ENCODE measurements around the gene DGKB. TPM values are rescaled to one million over a fixed set of nuclear protein-coding genes. Genes with fewer than 3 reads are reported as not detected.

DGKB gene
- total RNA-seq, 2 donors from 2014 or later, result 0.52 TPM; not detected in 1

- Histone ChIP-seq H3K27me3 (no peaks in the 10 kb centered on the region), H3K9me3 (peaks cover 0 to 6% (median 0%) of the 10 kb centered on the region in 3 donors), H3K36me3 (replicated peaks in 1 of 2; ENCODE audit: insufficient read depth in 1 of 2, low read depth in 2 of 2) (no peaks in the 10 kb centered on the region), H3K27ac (no peak overlapping the region), H3K4me3 (no peak overlapping the region), H3K4me1 (no peaks in the 10 kb centered on the region)
- DNase-seq (no peak), ATAC-seq (no peak)
- 86% methylated on average over 3 of the region's 3 CpGs for WGBS, 2 donors
- intact Hi-C loops (cut with DNase I), result no loop called here
- TF ChIP-seq POLR2A (IDR thresholded peaks at IDR 0.05) (no peak), CTCF (IDR thresholded peaks at IDR 0.05) (no peak)
Observed at GRCh38 chr7:14777806-14778205, 124.7 kb downstream of the DGKB start.

DNA sequence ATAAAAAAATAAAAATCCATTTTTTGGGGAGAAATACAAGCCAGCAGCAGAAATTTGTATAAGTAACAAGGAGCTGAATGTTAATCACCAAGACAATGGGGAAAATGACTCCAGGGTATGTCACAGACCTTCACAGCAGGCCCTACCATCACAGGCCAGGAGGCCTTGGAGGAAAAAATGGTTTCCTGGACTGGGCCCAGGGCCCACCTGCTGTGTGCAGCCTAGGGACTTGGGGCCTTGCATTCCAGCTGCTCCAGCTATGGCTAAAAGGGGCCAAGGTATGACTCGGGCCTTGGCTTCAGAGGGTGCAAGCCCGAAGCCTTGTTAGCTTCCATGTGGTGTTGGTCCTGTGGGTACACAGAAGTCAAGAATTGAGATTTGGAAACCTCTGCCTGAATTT, 126.3 kb downstream of the DGKB start:
- Histone ChIP-seq H3K9me3 (peaks cover 0 to 6% (median 0%) of the 10 kb centered on the region in 3 donors), H3K27me3 (no peaks in the 10 kb centered on the region), H3K4me1 (no peaks in the 10 kb centered on the region), H3K36me3 (replicated peaks in 1 of 2; ENCODE audit: insufficient read depth in 1 of 2, low read depth in 2 of 2) (no peaks in the 10 kb centered on the region), H3K27ac (no peak overlapping the region), H3K4me3 (no peak overlapping the region)
- no peak for DNase-seq
- no peak for ATAC-seq
- TF ChIP-seq POLR2A (IDR thresholded peaks at IDR 0.05), result no peak
- TF ChIP-seq CTCF (IDR thresholded peaks at IDR 0.05), result no peak
- intact Hi-C loops (cut with DNase I), result no loop called here
- WGBS, 2 donors, result 65 to 86% methylated on average over 2 of the region's 2 CpGs

- Histone ChIP-seq H3K27me3 (no peaks in the 10 kb centered on the region), H3K36me3 (replicated peaks in 1 of 2; ENCODE audit: insufficient read depth in 1 of 2, low read depth in 2 of 2) (no peaks in the 10 kb centered on the region), H3K27ac (no peak overlapping the region), H3K9me3 (peaks cover 0 to 6% (median 0%) of the 10 kb centered on the region in 3 donors), H3K4me1 (no peaks in the 10 kb centered on the region), H3K4me3 (no peak overlapping the region)
- no peak for ATAC-seq
- DNase-seq, result no peak
- intact Hi-C loops (cut with DNase I), result no loop called here
- 50 to 55% methylated on average over 2 of the region's 2 CpGs for whole genome bisulfite sequencing, 2 donors
- TF ChIP-seq CTCF (IDR thresholded peaks at IDR 0.05), result no peak
- TF ChIP-seq POLR2A (IDR thresholded peaks at IDR 0.05), result no peak
Observed at GRCh38 chr7:14773729-14774271, 128.8 kb downstream of the DGKB start.

DNA sequence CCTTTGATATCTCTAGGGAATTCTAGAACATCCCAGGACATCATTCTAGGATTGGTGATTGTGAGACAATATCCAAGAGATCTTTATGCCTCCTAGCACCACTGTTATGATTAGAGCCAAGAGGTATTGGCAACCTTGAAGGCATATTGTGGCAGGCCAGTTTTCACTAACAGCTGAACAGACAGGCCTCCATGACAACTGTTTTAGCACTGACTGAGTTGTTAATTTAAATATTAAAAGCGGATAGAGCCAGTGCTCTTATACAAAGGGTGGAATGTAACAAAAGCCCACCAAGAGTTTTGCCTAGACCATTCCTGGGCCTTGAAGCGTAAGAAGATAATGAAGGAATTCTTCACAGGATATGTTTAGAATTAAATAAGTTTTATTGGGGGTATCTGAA, 131.9 kb downstream of the DGKB start:
- no peak for DNase-seq
- ATAC-seq, result no peak
- Histone ChIP-seq H3K27me3 (no peaks in the 10 kb centered on the region), H3K4me1 (no peaks in the 10 kb centered on the region), H3K9me3 (no peaks in the 10 kb centered on the region), H3K27ac (no peak overlapping the region), H3K36me3 (replicated peaks in 1 of 2; ENCODE audit: insufficient read depth in 1 of 2, low read depth in 2 of 2) (no peaks in the 10 kb centered on the region), H3K4me3 (no peak overlapping the region)
- WGBS, 2 donors, result 92 to 93% methylated on average over 2 of the region's 2 CpGs
- TF ChIP-seq CTCF (IDR thresholded peaks at IDR 0.05), result no peak
- TF ChIP-seq POLR2A (IDR thresholded peaks at IDR 0.05), result no peak
- intact Hi-C loops (cut with DNase I), result no loop called here

- ATAC-seq (no peak), DNase-seq (no peak)
- H3K27ac ChIP-seq, result no peak overlapping the region
- WGBS, 2 donors, result 79 to 83% methylated on average over 2 of the region's 2 CpGs
- H3K27me3 ChIP-seq, result no peaks in the 10 kb centered on the region
- TF ChIP-seq POLR2A (IDR thresholded peaks at IDR 0.05) (no peak), CTCF (IDR thresholded peaks at IDR 0.05) (no peak)
- no peaks in the 10 kb centered on the region for H3K9me3 ChIP-seq
- no peaks in the 10 kb centered on the region for H3K36me3 ChIP-seq (replicated peaks in 1 of 2; ENCODE audit: insufficient read depth in 1 of 2, low read depth in 2 of 2)
- H3K4me3 ChIP-seq, result no peak overlapping the region
- intact Hi-C loops (cut with DNase I), result no loop called here
- no peaks in the 10 kb centered on the region for H3K4me1 ChIP-seq
Observed at GRCh38 chr7:14769261-14769660, 133.3 kb downstream of the DGKB start.

Data from body of pancreas (tissue), 4 donors.